ENCODE measurements around the gene MCUR1. TPM values are rescaled to one million over a fixed set of nuclear protein-coding genes. Genes with fewer than 3 reads are reported as not detected.
A peak's percentile ranks its signal among the peaks of the same experiment; 100 is the strongest.

The MCUR1 gene
- total RNA-seq, 2 experiments from 2014 or later: 37.9 to 59.3 TPM

DNA sequence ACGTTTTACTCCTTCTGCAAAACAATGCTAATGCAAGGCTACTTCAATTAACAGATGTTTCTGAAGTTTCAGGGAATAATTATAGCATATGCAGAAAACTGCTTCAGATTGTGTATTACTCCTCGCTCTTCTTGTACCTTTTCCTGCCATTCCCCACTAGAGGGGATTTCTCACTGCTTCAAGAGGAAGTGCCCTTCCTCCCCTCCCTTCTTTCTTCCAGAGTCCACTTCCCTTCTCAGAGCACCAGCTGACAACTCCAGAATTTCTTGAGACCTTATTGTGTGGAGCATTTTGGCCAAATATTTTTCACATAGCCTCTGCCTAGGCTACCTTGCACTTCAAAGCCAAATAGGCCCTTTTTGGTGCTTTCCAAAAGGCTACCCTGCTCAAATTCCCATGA, 12.7 kb upstream of the MCUR1 start:
- Mint-ChIP-seq H3K9me3 (ENCODE audit: low read depth) (peaks cover 5% of the 10 kb centered on the region), H3K27ac (no peak overlapping the region), H3K36me3 (ENCODE audit: low read depth) (no peaks in the 10 kb centered on the region), H3K4me3 (no peak overlapping the region), H3K27me3 (peaks cover 4% of the 10 kb centered on the region), H3K4me1 (no peaks in the 10 kb centered on the region)
- CTCF ChIA-PET: interaction anchor here (0.6 kb wide), 1 partner anchor 16 kb away, joined by 4 read pairs; no protein-coding TSS in a partner anchor
- intact Hi-C loops (cut with DNase I, micrococcal nuclease): no loop called here
- POLR2A ChIA-PET: no interaction called here
- ATAC-seq: no peak
- DNase-seq: no peak

DNA sequence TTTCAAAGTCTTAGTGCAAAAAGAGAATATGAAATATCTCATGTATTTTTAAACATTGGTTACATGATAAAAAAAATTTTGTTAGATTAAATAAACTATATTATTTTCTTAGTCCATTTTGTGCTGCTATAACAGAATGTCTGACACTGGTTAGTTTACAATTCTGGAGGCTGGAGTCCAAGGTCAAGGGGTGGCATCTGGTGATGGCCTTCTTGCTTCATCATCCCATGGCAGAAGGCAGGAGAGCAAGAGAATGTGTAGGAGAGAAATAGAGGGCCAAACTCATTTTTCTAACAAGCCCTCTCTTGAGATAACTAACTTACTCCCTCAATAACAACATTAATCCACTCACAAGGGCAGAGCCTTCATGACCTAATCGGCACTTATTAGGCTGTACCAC, 11.5 kb upstream of the MCUR1 start:
- ChIA-PET POLR2A (no interaction called here), CTCF (interaction anchor here (1.0 kb wide), 1 partner anchor 241 kb away, joined by 3 read pairs; no protein-coding TSS in a partner anchor)
- Mint-ChIP-seq H3K36me3 (ENCODE audit: low read depth) (no peaks in the 10 kb centered on the region), H3K4me1 (no peaks in the 10 kb centered on the region), H3K27ac (no peak overlapping the region), H3K27me3 (peaks cover 4% of the 10 kb centered on the region), H3K4me3 (no peak overlapping the region), H3K9me3 (ENCODE audit: low read depth) (peaks cover 5% of the 10 kb centered on the region)
- ATAC-seq: no peak
- intact Hi-C loops (cut with DNase I, micrococcal nuclease): no loop called here
- DNase-seq: no peak

DNA sequence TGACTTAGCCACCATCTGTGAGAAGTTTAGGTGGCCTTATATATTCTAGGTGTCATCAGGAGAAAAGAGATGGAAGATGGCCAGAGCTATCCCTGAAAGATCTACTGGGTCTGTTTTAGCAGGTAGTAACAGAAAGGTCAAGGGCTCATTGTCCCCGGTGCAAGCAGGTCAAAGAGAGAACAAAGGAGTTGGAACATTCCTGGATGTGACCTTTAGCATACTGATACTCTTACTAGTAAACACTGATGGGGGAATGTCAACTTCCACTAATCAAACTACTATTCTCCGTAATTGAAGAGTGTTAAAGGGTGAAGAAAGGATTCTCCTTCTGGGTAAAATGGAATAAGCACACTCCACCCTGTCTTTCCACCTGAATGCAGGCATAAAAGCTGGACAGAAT, 4.0 kb upstream of the MCUR1 start:
- ChIA-PET POLR2A (no interaction called here), CTCF (interaction anchor here (0.6 to 0.8 kb wide), 2 partner anchors 14 to 1219 kb away, joined by 3 to 4 read pairs; no protein-coding TSS in a partner anchor)
- Mint-ChIP-seq H3K27me3 (no peaks in the 10 kb centered on the region), H3K9me3 (ENCODE audit: low read depth) (no peaks in the 10 kb centered on the region), H3K36me3 (ENCODE audit: low read depth) (no peaks in the 10 kb centered on the region), H3K4me3 (no peak overlapping the region), H3K27ac (no peak overlapping the region), H3K4me1 (peaks cover 9% of the 10 kb centered on the region)
- intact Hi-C loops (cut with DNase I, micrococcal nuclease): no loop called here
- ATAC-seq (no peak), DNase-seq (no peak)

DNA sequence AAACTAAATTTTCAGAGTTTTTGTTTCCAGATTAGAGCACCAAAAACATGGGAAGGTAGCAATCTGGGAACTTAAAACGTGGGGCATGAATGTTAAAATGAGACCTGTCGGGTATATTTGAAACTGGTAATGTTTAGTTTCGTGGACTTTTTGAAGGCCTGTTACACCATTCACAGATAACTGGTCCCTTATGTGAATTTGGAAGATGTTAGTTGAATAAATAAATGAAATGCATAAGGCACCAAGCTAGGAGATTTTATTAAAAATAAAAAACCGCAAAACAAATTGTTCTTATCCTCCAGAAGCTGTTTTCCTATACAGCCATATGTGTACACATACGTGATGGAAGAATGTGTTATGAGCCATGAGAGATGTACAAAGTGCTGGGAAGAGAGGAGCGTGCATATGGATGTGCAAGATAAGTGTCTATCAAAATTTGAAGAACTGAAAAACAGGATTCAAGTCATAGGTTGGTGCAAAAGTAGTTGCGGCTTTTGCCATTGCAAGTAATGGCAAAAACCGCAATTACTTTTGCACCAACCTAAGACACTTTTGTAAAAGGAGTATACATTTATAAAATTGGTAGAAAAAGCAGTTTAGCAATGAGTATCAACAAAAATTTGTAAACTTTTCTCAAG, 700 bp upstream of the MCUR1 start:
- ATAC-seq (no peak), DNase-seq (no peak)
- Mint-ChIP-seq H3K36me3 (ENCODE audit: low read depth) (no peaks in the 10 kb centered on the region), H3K27me3 (no peaks in the 10 kb centered on the region), H3K4me1 (peaks cover 27% of the 10 kb centered on the region), H3K27ac (peak overlapping the region; percentile 87), H3K4me3 (peak overlapping the region; percentile 85), H3K9me3 (ENCODE audit: low read depth) (no peaks in the 10 kb centered on the region)
- intact Hi-C loops (cut with DNase I, micrococcal nuclease): loop anchor here (1.0 to 5.0 kb wide), 9 partner anchors 28 to 1848 kb away; partner anchors contain the start of genes SIRT5 (in 2 of the 2), DTNBP1 (in 1 of the 2), GFOD1 (in 1 of the 2) and NOL7 (in 1 of the 2)
- ChIA-PET CTCF (interaction anchor here (0.6 to 1.0 kb wide), 4 partner anchors 137 to 251 kb away, joined by 3 read pairs; no protein-coding TSS in a partner anchor), POLR2A (interaction anchor here (0.6 to 1.5 kb wide), 3 partner anchors 105 to 486 kb away, joined by 3 to 6 read pairs (median 4); partner anchors contain the start of gene TBC1D7)

DNA sequence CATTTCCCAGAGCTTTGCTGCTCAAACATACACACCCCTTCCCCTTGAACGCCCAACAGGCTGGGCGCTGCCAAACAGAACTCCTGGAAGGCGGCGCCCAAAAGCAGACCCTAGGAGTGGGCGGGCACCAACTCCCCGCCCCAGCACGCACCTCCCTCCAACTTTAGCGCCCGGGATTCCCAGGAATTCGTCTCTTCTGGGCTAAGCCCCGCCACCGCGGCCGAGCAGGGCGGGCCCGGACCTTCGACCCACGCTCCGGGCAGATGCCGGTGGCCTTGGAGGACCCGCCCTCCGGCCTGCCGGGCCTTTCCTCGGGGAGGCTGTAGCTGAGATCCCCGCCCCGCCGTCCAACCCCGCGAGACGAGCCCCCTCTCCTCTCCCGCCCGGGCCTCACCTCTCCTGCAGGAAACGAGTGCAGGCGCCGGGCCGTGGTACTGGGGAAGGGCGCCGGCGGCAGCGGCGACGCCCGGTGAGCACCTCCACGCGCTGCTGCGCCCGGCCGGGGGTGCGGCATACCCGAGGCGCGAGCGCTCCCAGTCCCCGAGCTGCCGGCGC, 659 bp downstream of the MCUR1 start:
- peaks cover 27% of the 10 kb centered on the region for H3K4me1 Mint-ChIP-seq
- peak overlapping the region; percentile 53 for H3K27ac Mint-ChIP-seq
- no peaks in the 10 kb centered on the region for H3K9me3 Mint-ChIP-seq (ENCODE audit: low read depth)
- no peaks in the 10 kb centered on the region for H3K27me3 Mint-ChIP-seq
- peak overlapping the region; percentile 85 for H3K4me3 Mint-ChIP-seq
- intact Hi-C loops (cut with DNase I, micrococcal nuclease): loop anchor here (1.0 to 5.0 kb wide), 10 partner anchors 26 to 1849 kb away; partner anchors contain the start of genes SIRT5 (in 2 of the 2), CD83 (in 1 of the 2), DTNBP1 (in 1 of the 2) and GFOD1 (in 1 of the 2)
- ATAC-seq (no peak), DNase-seq (no peak)
- H3K36me3 Mint-ChIP-seq (ENCODE audit: low read depth): peaks cover 2% of the 10 kb centered on the region
- ChIA-PET POLR2A (interaction anchor here (0.6 kb wide), 1 partner anchor 9 kb away, joined by 8 read pairs; no protein-coding TSS in a partner anchor), CTCF (interaction anchor here (1.1 to 1.8 kb wide), 3 partner anchors 47 to 240 kb away, joined by 3 to 4 read pairs (median 3); no protein-coding TSS in a partner anchor)

DNA sequence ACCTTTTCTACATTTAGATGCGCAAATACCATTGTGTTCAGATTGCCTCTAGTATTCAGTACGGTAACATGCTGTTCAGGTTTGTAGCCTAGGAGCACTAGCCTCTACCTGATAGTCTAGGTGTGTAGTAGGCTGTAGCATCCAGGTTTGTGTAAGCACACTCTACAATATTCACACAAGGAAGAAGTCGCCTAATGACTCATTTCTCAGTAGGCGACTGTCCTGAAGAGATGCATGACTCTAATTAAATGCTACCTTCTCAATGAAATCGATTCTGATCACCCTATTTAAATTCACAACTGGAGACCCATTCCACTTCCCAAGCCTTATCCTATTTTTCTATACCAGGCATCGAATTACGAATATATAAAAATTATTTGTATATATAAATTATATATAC, 1.3 kb downstream of the MCUR1 start:
- Mint-ChIP-seq H3K27ac (peak overlapping the region; percentile 79), H3K9me3 (ENCODE audit: low read depth) (no peaks in the 10 kb centered on the region), H3K36me3 (ENCODE audit: low read depth) (peaks cover 3% of the 10 kb centered on the region), H3K4me3 (peak overlapping the region; percentile 85), H3K27me3 (no peaks in the 10 kb centered on the region), H3K4me1 (peaks cover 27% of the 10 kb centered on the region)
- ChIA-PET POLR2A (no interaction called here), CTCF (interaction anchor here (1.8 kb wide), 1 partner anchor 240 kb away, joined by 3 read pairs; no protein-coding TSS in a partner anchor)
- intact Hi-C loops (cut with DNase I, micrococcal nuclease): loop anchor here (2.0 to 5.0 kb wide), 3 partner anchors 101 to 326 kb away; partner anchors contain the start of genes CD83 (in 1 of the 2), GFOD1 (in 1 of the 2) and RANBP9 (in 1 of the 2)
- ATAC-seq: no peak
- no peak for DNase-seq

DNA sequence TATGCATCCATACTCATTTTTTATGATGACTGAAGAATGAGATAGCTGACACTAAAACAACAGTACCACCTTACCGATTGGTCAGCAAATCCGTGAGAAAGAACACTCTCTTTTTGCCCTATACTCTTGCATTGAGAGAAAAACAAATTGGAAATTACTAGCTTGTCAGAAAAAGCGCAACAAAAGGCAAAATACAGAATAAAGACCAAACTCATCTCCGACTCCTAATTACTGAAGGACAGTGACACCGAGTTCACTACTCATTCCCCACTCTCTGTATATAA, 2.1 kb downstream of the MCUR1 start:
- ChIA-PET POLR2A (interaction anchor here (0.8 kb wide), 1 partner anchor 302 kb away, joined by 4 read pairs; no protein-coding TSS in a partner anchor), CTCF (interaction anchor here (0.7 to 1.7 kb wide), 6 partner anchors 9 to 122 kb away, joined by 3 to 9 read pairs (median 3); no protein-coding TSS in a partner anchor)
- ATAC-seq: no peak
- H3K9me3 Mint-ChIP-seq (ENCODE audit: low read depth): no peaks in the 10 kb centered on the region
- intact Hi-C loops (cut with DNase I, micrococcal nuclease): loop anchor here (2.0 to 5.0 kb wide), 3 partner anchors 100 to 325 kb away; partner anchors contain the start of genes CD83 (in 1 of the 2), GFOD1 (in 1 of the 2) and RANBP9 (in 1 of the 2)
- DNase-seq: no peak
- H3K27ac Mint-ChIP-seq: no peak overlapping the region
- H3K4me3 Mint-ChIP-seq: no peak overlapping the region
- no peaks in the 10 kb centered on the region for H3K27me3 Mint-ChIP-seq
- H3K36me3 Mint-ChIP-seq (ENCODE audit: low read depth): peaks cover 3% of the 10 kb centered on the region
- H3K4me1 Mint-ChIP-seq: peaks cover 27% of the 10 kb centered on the region

DNA sequence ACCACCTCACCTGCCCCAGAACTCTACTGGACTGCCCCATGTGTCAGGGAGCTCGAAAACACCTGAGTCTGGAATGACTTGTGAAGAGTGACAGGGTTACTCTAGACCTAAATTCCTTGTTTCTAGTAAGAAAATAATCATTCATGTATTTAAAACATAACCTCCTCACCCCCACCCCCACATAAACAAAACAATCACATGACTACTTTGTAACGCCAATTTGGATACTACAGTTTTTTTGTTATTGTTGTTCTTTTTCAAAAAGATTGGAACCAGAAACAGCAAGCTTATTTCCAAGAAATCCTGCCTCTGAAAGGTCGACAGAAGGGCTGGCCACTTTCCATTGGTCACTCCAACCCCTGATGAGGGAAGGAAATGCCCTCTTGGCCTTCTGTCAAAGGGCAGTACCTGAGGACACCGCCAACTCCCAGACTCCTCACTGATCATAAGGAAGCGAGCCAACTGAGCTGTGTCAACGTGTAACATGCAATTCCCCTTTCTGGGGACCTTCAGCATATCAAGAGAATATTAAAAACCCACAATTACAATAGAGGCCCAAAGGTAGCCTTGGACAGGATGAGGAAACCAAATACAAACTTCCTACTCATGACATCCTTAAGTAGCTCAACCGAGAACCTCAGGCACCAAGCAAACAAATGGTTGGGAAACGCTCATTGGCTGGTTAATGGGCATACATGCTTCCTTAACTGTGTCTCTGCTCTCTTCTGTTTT, 2.6 kb downstream of the MCUR1 start:
- Mint-ChIP-seq H3K36me3 (ENCODE audit: low read depth) (peaks cover 5% of the 10 kb centered on the region), H3K27me3 (no peaks in the 10 kb centered on the region), H3K4me3 (no peak overlapping the region), H3K4me1 (peaks cover 27% of the 10 kb centered on the region), H3K9me3 (ENCODE audit: low read depth) (no peaks in the 10 kb centered on the region), H3K27ac (no peak overlapping the region)
- POLR2A ChIA-PET: interaction anchor here (0.7 to 0.8 kb wide), 2 partner anchors 301 to 303 kb away, joined by 4 read pairs; no protein-coding TSS in a partner anchor
- CTCF ChIA-PET: interaction anchor here (0.6 to 1.7 kb wide), 9 partner anchors 9 to 340 kb away, joined by 3 to 9 read pairs (median 3); no protein-coding TSS in a partner anchor
- DNase-seq: no peak
- no peak for ATAC-seq
- intact Hi-C loops (cut with DNase I, micrococcal nuclease): loop anchor here (2.0 to 5.0 kb wide), 3 partner anchors 99 to 324 kb away; partner anchors contain the start of genes CD83 (in 1 of the 2), GFOD1 (in 1 of the 2) and RANBP9 (in 1 of the 2)

DNA sequence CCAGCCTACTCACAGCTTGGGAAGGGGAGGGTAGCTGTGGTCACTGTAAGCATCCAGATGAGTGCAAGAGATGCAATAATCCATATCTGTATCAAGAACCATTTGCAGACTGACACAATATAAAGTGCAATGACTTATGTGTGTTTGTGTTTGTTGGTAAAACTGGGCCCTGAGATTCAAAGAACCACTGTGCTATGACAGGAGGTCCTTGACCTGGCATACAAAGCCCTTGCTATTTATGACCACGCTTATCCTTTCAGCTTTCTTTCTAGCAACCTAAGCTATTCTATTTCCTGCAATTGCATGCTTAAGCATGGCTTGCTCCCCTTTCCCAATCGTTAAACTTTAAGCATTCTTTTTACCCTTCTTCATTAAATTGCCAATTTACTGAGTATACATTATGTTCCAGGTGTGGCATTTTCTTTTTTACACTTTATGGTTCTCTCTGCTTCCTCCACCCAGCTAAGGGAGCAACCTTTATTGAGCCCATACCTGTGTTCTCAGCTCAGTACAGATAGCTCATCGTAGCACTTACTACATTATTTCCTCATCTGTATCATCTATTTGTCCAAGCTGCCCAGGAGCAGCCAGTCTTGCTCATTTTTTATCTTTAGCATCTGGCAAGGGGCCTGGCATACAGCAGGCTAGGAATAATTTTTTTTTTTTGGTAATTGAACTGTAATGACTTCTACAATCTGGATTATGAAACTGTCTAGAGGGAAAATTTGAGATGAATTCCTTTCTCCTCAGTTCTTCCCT, 3.5 kb downstream of the MCUR1 start:
- no peak overlapping the region for H3K4me3 Mint-ChIP-seq
- ATAC-seq (no peak), DNase-seq (no peak)
- no peaks in the 10 kb centered on the region for H3K27me3 Mint-ChIP-seq
- H3K36me3 Mint-ChIP-seq (ENCODE audit: low read depth): peaks cover 8% of the 10 kb centered on the region
- POLR2A ChIA-PET: interaction anchor here (0.8 kb wide), 1 partner anchor 65 kb away, joined by 3 read pairs; no protein-coding TSS in a partner anchor
- no peaks in the 10 kb centered on the region for H3K9me3 Mint-ChIP-seq (ENCODE audit: low read depth)
- H3K4me1 Mint-ChIP-seq: peaks cover 27% of the 10 kb centered on the region
- intact Hi-C loops (cut with DNase I, micrococcal nuclease): loop anchor here (5.0 kb wide), 2 partner anchors 99 to 324 kb away; partner anchors contain the start of genes GFOD1 (in 1 of the 2) and RANBP9 (in 1 of the 2)
- no peak overlapping the region for H3K27ac Mint-ChIP-seq
- CTCF ChIA-PET: interaction anchor here (0.6 to 1.7 kb wide), 5 partner anchors 15 to 341 kb away, joined by 3 to 9 read pairs (median 3); no protein-coding TSS in a partner anchor

DNA sequence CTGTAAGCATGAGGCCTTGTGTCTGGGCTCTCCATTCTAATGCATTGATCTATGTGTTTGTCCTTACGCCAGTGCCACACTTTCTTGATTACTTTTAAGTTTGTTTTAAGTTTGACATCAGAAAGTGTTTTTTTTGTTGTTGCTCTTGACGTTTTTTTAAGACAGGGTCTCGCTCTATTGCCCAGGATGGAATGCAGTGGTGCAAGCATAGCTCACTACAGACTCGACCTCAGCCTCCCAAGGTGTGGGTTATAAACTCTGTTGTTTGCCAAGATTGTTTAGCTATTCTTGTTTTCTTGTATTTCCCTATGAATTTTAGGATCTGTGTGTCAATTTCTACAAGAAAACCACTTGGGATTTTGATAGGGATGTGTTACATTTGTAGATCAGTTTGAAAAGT, 5.6 kb downstream of the MCUR1 start:
- Mint-ChIP-seq H3K4me3 (no peak overlapping the region), H3K9me3 (ENCODE audit: low read depth) (no peaks in the 10 kb centered on the region), H3K27ac (no peak overlapping the region), H3K36me3 (ENCODE audit: low read depth) (peaks cover 15% of the 10 kb centered on the region), H3K4me1 (peaks cover 21% of the 10 kb centered on the region), H3K27me3 (no peaks in the 10 kb centered on the region)
- ChIA-PET POLR2A (no interaction called here), CTCF (interaction anchor here (0.6 to 1.7 kb wide), 4 partner anchors 8 to 445 kb away, joined by 3 read pairs; no protein-coding TSS in a partner anchor)
- DNase-seq (no peak), ATAC-seq (no peak)
- intact Hi-C loops (cut with DNase I, micrococcal nuclease): no loop called here

All from activated CD4-positive, alpha-beta T cell treated with anti-CD3 and anti-CD28 coated beads for 36 hours (primary cell).